ENCODE results near the gene SLC24A4.

DNA sequence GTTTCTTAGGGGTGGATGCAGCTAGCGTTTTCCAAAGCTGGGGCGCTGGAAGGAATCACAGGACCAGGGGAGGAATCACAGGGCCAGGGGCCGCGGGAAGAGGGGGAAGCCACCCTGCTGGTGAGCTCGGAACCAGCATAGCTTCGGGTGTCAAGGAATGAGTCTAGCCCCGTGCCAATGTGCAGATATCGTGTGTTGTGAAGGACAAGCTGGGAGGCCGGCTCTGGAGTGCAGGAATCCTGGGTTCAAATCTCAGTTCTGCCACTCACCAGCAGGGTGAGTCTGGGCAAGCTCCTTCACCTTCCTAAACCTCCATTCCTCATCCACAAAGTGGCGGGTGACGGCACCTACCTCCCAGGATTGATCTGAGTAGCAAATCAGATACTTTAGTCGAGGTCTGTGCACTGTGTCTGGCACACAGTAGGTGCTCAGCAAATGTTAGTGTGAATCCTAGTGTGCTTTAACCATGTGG, 137.0 kb downstream of the SLC24A4 start:
- TF ChIP-seq, protein P1, sequence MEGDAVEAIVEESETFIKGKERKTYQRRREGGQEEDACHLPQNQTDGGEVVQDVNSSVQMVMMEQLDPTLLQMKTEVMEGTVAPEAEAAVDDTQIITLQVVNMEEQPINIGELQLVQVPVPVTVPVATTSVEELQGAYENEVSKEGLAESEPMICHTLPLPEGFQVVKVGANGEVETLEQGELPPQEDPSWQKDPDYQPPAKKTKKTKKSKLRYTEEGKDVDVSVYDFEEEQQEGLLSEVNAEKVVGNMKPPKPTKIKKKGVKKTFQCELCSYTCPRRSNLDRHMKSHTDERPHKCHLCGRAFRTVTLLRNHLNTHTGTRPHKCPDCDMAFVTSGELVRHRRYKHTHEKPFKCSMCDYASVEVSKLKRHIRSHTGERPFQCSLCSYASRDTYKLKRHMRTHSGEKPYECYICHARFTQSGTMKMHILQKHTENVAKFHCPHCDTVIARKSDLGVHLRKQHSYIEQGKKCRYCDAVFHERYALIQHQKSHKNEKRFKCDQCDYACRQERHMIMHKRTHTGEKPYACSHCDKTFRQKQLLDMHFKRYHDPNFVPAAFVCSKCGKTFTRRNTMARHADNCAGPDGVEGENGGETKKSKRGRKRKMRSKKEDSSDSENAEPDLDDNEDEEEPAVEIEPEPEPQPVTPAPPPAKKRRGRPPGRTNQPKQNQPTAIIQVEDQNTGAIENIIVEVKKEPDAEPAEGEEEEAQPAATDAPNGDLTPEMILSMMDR (IDR thresholded peaks at IDR 0.05; ENCODE audit: poor library complexity): no peak
- no peak for TF ChIP-seq EZH2phosphoT487 (IDR thresholded peaks at IDR 0.05; ENCODE audit: low read depth, severe bottlenecking, unreplicated experiment)

Data from hepatocyte (in vitro differentiated cells).